Stimulated activated CD4-positive, alpha-beta T cell treated with anti-CD3 and anti-CD28 coated beads, Interleukin-15, amount 100 ng/mL, for 48 hours (primary cell): ENCODE data around the gene MUC5B.
"Not testable (repeated sequence)": the region's sequence is repeated elsewhere in the genome, so short reads cannot be mapped to it uniquely, and the experiment has no call there.

ENCODE experiments used
- DNase-seq, 2 donors: peaks; one replicate each; pipeline ENCODE4 v3.0.0-alpha.2; 2020; ENCODE audit warnings: low read depth in 2 of 2

MUC5B gene

GRCh38 chr11:1232021-1232882 is 9.4 kb downstream of the MUC5B start:
- no peak for DNase-seq

DNA sequence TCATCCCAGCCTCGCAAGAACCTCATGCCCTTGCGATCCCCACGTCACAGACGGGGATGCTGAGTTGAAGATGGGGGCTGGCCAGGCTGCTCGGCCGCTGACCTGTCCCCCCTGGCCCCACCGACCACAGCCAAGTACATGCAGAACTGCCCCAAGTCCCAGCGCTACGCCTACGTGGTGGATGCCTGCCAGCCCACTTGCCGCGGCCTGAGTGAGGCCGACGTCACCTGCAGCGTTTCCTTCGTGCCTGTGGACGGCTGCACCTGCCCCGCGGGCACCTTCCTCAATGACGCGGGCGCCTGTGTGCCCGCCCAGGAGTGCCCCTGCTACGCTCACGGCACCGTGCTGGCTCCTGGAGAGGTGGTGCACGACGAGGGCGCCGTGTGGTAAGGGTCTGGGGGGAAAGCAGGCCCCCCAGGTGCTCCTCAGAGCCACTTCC is 10.0 kb downstream of the MUC5B start:
- DNase-seq: no peak

DNA sequence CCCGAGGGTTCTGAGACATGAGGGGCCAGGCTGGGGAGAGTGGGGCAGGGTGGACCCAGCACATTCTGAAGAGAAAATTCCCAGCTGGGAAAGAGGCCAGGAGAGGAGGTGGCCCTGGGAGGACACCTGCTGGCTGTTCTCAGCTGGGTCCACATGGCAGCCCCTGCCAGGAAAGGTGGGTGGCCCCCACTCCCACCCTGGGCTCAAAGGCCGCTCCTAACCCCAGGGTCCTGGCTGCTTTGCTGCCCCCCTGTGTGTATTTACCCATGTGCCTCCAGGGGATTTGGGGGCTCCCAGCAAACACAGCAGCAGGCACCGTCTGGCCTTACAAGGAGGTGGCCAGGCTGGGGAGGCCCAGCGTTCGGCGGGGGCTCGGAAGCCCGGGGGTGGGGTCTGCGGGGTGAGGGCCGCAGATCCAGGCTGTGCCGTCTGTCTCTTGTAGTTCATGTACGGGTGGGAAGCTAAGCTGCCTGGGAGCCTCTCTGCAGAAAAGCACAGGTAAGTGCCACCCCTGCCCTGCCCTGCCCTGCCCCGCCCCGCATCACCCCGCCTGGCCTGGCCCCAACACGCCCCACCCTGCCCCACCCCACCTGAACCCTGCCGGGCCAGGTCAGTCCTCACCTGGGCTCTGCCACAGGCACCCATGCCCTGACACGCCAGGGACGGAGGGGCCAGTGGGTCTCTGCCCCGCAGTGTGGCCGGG is 10.6 kb downstream of the MUC5B start:
- no peak for DNase-seq

DNA sequence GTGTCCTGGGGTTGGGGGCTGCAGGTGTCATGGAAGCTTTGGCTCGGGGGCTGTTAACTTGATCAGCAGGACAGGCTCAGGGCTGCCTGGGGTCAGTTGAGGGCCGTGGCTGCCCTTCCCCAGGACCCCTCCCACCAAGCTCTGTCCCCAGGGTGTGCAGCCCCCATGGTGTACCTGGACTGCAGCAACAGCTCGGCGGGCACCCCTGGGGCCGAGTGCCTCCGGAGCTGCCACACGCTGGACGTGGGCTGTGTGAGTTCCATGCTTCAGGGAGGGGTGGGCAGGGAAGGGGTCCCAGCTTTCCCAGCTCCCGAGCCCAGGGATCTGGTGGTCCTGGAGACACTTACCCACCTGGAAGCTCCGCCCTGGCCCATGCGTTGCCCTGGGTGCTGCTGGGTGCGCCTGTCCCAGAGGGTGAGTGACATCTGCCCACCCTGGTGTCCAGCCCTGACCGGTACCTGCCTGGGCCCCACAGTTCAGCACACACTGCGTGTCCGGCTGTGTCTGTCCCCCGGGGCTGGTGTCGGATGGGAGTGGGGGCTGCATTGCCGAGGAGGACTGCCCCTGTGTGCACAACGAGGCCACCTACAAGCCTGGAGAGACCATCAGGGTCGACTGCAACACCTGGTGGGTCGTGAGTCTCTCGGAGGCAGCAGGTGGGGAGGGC is 11.3 kb downstream of the MUC5B start:
- no peak for DNase-seq

GRCh38 chr11:1234771-1235305 is 12.0 kb downstream of the MUC5B start:
- DNase-seq: no peak

GRCh38 chr11:1235306-1235900 is 12.5 kb downstream of the MUC5B start:
- DNase-seq: no peak

DNA sequence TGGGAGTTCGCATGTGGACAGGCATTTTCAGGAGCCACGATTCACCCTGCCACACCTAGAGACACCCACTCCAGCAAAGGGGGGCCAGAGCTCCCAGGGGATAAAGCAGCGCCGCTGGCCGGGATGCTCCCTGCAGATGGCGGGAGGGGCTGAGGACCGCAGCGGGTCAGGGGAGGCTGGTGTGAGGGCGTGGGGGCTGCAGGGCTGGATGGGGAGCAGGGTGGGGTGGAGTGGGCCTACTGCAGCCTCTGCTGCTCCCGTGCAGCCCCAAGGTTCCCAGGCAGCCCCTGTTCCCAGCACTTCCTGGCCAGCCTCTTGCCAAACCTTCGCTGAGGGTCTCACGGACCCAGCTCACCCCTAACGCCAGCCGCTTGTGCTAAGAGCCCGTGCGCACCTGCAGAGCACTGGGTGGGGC is 13.0 kb downstream of the MUC5B start:
- no peak for DNase-seq

DNA sequence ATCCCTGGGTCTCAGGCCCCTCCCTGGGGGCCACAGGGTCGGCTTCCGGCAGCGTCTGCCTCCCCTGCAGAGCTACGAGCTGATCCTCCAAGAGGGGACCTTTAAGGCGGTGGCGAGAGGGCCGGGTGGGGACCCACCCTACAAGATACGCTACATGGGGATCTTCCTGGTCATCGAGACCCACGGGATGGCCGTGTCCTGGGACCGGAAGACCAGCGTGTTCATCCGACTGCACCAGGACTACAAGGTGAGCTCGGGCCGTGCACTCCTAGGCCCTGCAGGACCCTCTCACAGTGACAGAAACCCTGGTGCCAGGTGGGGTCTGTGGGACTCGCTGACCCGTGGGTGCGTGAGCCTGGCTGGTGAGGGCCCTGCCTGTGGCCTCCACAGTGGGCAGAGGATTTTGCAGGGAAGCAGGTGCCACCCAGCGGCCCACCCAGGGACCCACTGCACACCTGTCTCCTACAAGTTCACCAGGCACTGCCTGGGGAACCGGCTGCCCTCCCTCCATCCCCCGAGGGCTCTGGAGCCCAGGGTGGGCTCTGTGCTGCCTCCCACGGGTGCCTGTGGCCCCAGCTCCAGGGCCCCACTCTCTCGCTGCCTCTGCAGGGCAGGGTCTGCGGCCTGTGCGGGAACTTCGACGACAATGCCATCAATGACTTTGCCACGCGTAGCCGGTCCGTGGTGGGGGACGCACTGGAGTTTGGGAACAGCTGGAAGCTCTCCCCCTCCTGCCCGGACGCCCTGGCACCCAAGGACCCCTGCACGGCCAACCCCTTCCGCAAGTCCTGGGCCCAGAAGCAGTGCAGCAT is 13.7 kb downstream of the MUC5B start:
- DNase-seq: no peak

DNA sequence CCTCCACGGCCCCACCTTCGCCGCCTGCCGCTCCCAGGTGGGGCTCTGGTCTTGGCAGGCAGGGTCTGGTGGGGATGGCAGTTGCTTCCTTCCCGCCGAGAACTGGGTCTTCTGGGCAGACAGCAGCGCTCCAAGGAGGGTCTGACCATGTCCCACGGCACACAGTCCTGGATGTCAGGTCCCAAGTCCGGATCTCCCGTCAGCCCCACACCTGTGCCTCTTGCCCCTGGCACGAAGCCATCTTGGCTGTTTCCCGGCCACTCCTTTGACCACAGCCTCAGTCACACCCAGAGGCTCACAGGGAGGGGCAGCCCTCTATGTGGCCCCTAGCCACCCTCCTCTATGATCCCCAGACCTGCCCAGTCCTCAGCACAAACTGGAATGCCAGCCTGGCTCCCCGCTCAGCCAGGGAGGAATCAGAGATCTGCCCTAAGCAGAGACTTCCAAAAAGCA is 14.3 kb downstream of the MUC5B start:
- DNase-seq: no peak

DNA sequence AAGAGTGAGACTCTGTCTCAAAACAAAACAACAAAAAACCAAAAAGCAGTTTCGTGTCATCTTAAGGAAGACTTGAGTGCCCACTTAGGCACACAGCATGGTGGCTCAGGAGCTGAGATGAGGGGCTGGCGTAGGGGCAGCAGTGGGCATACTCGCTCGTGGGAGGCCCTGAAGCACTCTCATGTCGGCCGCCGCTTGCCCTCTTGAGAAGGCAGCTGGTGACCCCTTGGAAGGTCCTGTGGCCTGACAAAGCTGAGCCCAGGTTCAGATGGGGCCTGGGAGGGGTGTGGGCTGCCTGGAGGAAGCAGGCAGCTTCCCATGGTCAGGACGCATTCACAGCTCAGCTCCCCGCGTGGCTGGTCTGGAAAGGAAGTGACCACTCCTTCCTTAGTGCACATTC is 15.0 kb downstream of the MUC5B start:
- no peak for DNase-seq

GRCh38 chr11:1238767-1239595 is 16.1 kb downstream of the MUC5B start:
- no peak for DNase-seq

DNA sequence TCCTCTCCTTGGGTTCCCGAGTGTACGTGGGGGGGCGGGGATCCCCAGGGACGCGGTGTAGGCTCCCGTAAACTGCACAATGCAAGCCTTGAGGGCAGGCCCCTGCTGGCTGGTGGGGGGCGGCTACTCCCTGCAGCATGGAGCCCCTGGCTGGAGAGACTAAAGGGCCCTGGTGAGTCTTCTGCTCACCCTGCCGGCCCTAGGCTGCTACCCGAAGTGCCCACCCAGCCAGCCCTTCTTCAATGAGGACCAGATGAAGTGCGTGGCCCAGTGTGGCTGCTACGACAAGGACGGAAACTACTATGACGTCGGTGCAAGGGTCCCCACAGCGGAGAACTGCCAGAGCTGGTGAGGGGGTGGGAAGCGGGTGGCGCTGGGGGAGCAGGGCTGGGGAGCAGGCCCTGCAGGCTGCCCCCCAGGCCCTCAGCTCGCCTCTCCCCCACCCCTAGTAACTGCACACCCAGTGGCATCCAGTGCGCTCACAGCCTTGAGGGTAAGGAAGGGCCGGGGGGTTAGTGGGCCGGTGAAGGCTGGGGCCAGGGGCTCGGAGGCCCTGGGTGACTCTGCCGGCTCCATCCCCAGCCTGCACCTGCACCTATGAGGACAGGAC is 16.8 kb downstream of the MUC5B start:
- no peak for DNase-seq

- no peak for DNase-seq
Observed at GRCh38 chr11:1240771-1241170, 17.9 kb downstream of the MUC5B start.

DNA sequence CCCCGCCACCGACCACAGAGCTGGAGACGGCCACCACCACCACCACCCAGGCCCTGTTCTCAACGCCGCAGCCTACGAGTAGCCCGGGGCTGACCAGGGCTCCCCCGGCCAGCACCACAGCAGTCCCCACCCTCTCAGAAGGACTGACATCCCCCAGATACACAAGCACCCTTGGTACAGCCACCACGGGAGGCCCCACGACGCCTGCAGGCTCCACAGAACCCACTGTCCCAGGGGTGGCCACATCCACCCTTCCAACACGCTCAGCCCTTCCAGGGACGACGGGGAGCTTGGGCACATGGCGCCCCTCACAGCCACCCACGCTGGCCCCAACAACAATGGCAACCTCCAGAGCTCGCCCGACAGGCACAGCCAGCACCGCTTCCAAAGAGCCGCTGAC is 18.8 kb downstream of the MUC5B start:
- no peak for DNase-seq

DNA sequence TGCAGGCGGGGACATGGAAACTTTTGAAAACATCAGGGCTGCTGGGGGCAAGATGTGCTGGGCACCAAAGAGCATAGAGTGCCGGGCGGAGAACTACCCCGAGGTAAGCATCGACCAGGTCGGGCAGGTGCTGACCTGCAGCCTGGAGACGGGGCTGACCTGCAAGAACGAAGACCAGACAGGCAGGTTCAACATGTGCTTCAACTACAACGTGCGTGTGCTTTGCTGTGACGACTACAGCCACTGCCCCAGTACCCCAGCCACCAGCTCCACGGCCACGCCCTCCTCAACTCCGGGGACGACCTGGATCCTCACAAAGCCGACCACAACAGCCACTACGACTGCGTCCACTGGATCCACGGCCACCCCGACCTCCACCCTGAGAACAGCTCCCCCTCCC is 19.4 kb downstream of the MUC5B start:
- DNase-seq: no peak

DNA sequence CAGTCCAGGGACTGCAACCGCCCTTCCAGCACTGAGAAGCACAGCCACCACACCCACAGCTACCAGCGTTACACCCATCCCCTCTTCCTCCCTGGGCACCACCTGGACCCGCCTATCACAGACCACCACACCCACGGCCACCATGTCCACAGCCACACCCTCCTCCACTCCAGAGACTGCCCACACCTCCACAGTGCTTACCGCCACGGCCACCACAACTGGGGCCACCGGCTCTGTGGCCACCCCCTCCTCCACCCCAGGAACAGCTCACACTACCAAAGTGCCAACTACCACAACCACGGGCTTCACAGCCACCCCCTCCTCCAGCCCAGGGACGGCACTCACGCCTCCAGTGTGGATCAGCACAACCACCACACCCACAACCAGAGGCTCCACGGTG is 19.9 kb downstream of the MUC5B start:
- not testable (repeated sequence) for DNase-seq

DNA sequence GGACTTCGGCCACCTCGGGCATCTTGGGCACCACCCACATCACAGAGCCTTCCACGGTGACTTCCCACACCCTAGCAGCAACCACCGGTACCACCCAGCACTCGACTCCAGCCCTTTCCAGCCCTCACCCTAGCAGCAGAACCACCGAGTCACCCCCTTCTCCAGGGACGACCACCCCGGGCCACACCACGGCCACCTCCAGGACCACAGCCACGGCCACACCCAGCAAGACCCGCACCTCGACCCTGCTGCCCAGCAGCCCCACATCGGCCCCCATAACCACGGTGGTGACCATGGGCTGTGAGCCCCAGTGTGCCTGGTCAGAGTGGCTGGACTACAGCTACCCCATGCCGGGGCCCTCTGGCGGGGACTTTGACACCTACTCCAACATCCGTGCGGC is 20.7 kb downstream of the MUC5B start:
- not testable (repeated sequence) for DNase-seq

DNA sequence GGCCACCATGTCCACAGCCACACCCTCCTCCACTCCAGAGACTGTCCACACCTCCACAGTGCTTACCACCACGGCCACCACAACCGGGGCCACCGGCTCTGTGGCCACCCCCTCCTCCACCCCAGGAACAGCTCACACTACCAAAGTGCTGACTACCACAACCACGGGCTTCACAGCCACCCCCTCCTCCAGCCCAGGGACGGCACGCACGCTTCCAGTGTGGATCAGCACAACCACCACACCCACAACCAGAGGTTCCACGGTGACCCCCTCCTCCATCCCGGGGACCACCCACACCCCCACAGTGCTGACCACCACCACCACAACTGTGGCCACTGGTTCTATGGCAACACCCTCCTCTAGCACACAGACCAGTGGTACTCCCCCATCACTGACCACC is 21.7 kb downstream of the MUC5B start:
- DNase-seq: not testable (repeated sequence)

DNA sequence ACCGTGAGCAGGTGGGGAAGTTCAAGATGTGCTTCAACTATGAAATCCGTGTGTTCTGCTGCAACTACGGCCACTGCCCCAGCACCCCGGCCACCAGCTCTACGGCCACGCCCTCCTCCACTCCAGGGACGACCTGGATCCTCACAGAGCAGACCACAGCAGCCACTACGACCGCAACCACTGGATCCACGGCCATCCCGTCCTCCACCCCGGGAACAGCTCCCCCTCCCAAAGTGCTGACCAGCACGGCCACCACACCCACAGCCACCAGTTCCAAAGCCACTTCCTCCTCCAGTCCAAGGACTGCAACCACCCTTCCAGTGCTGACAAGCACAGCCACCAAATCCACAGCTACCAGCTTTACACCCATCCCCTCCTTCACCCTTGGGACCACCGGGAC is 22.9 kb downstream of the MUC5B start:
- not testable (repeated sequence) for DNase-seq

DNA sequence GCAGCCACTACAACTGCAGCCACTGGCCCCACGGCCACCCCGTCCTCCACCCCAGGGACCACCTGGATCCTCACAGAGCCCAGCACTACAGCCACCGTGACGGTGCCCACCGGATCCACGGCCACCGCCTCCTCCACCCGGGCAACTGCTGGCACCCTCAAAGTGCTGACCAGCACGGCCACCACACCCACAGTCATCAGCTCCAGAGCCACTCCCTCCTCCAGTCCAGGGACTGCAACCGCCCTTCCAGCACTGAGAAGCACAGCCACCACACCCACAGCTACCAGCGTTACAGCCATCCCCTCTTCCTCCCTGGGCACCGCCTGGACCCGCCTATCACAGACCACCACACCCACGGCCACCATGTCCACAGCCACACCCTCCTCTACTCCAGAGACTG is 23.4 kb downstream of the MUC5B start:
- not testable (repeated sequence) for DNase-seq
